BJ (cell line): ENCODE measurements around the gene SNAP91. TPM values are rescaled to one million over a fixed set of nuclear protein-coding genes. Genes with fewer than 3 reads are reported as not detected.
"Not testable (repeated sequence)": the region's sequence is repeated elsewhere in the genome, so short reads cannot be mapped to it uniquely, and the experiment has no call there.

Source experiments
- CTCF ChIA-PET: fragments of 350-600 bp; formaldehyde crosslinking; extraction: SDS; loops from one replicate; lab custom pipeline; 2021; ENCODE audit warnings: antibody characterized with exemption, inconsistent platforms; lab: Yijun Ruan, JAX
- POLR2A ChIA-PET: fragments of 300-600 bp; sonication (Branson Sonifier 250); formaldehyde crosslinking; extraction: SDS; loops from one replicate; lab custom pipeline; 2021; ENCODE audit warnings: antibody characterized with exemption; lab: Charles Lee
- DNase-seq: peaks from one replicate; pipeline ENCODE4 v3.0.0-alpha.2; 2011; ENCODE audit warnings: low read depth
- H3K27me3 ChIP-seq: 2 replicates; pipeline ENCODE4 v1.6.0; 2011; ENCODE audit warnings: low read length; ENCODE audit not compliant: control insufficient read depth, insufficient read depth
- H3K36me3 ChIP-seq: 2 replicates; pipeline ENCODE4 v1.5.1; 2011; ENCODE audit warnings: low read length; ENCODE audit not compliant: control insufficient read depth, insufficient read depth
- H3K4me3 ChIP-seq: 2 replicates; pipeline ENCODE4 v1.5.1; 2011; ENCODE audit warnings: low read depth, mild to moderate bottlenecking, control low read depth, low read length
- polyA plus RNA-seq: library from polyadenylated mRNA; depleted of rRNA; stranded (reverse); fragments of >200 nt; gene quantifications from 2 replicates; pipeline ENCODE4 v1.2.3, GENCODE V29; 2011
- TF ChIP-seq, protein P1 (sequence below): IDR thresholded peaks from 2 replicates; pipeline ENCODE4 v1.5.1; 2011; ENCODE audit warnings: low read depth, mild to moderate bottlenecking, control low read depth, inconsistent platforms, low read length, moderate library complexity; ENCODE audit not compliant: insufficient read depth

SNAP91 gene
- polyA plus RNA-seq, 1 experiment = not detected

DNA sequence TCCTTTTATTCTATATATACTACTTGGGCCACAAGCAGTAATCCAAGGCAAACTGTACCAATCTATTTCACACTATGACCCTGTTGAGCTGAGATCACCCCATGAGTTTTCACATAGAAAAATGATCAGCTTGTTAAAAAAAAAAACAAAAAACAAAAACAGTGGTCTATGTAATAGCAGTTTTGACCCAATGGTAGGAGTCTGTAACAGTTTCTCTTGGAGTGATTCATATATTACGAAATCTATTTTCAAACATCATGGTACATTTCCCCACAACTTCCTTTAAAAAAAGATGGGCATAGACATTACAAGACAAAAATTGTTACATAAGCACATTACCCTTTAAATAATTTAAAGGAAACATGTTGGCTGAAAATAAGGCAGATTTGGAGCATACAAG, 118.5 kb downstream of the SNAP91 start:
- CTCF ChIA-PET = no interaction called here
- Histone ChIP-seq H3K4me3 (no peak overlapping the region), H3K36me3 (no peaks in the 10 kb centered on the region), H3K27me3 (no peaks in the 10 kb centered on the region)
- DNase-seq = no peak
- TF ChIP-seq, protein P1, sequence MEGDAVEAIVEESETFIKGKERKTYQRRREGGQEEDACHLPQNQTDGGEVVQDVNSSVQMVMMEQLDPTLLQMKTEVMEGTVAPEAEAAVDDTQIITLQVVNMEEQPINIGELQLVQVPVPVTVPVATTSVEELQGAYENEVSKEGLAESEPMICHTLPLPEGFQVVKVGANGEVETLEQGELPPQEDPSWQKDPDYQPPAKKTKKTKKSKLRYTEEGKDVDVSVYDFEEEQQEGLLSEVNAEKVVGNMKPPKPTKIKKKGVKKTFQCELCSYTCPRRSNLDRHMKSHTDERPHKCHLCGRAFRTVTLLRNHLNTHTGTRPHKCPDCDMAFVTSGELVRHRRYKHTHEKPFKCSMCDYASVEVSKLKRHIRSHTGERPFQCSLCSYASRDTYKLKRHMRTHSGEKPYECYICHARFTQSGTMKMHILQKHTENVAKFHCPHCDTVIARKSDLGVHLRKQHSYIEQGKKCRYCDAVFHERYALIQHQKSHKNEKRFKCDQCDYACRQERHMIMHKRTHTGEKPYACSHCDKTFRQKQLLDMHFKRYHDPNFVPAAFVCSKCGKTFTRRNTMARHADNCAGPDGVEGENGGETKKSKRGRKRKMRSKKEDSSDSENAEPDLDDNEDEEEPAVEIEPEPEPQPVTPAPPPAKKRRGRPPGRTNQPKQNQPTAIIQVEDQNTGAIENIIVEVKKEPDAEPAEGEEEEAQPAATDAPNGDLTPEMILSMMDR = no peak
- POLR2A ChIA-PET = no interaction called here

DNA sequence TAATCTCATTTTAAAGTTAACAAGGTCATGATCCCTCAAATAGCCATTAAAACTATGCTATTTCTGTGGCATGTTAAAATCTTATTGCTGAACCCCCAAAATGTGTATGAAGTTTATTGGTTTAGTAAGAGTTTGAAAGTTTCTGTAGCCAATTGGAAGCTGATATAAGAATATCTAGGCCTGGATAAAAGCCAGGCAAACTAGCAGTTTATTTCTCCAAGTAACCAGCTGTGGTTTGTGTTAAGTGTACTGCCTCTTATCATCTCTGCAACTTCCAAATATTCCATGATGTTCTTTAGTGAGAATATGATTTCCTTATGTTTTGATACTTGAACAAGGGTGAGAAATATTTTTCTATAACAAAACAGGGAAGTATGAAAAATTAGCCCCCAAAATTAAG, 119.8 kb downstream of the SNAP91 start:
- Histone ChIP-seq H3K27me3 (no peaks in the 10 kb centered on the region), H3K4me3 (no peak overlapping the region), H3K36me3 (no peaks in the 10 kb centered on the region)
- POLR2A ChIA-PET = no interaction called here
- DNase-seq = no peak
- CTCF ChIA-PET = interaction anchor here (1.0 to 1.2 kb wide), 2 partner anchors 8 to 14 kb away, joined by 3 read pairs; no protein-coding TSS in a partner anchor
- TF ChIP-seq, protein P1 = no peak

DNA sequence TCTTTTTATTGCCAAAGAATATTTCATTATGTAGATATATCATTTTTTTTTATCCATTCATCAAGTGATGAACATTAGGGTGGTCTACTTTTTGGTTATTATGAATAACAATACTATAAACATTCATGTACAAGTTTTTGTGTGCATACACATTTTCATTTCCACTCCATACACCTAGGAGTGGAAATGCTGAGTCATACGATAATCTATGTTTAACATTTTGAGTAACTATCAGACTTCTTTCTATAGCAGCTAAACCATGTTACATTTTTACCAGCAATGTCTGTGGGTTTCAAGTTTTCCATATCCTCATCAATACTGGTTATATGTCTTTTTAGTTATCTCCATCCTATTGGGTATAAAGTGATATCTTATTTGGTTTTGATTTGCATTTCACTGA, 130.8 kb downstream of the SNAP91 start:
- TF ChIP-seq, protein P1 = no peak
- no peak overlapping the region for H3K4me3 ChIP-seq
- peaks cover 4% of the 10 kb centered on the region; the same call in 1 of the 2 replicates for H3K27me3 ChIP-seq
- ChIA-PET CTCF (no interaction called here), POLR2A (no interaction called here)
- no peaks in the 10 kb centered on the region for H3K36me3 ChIP-seq
- no peak for DNase-seq

DNA sequence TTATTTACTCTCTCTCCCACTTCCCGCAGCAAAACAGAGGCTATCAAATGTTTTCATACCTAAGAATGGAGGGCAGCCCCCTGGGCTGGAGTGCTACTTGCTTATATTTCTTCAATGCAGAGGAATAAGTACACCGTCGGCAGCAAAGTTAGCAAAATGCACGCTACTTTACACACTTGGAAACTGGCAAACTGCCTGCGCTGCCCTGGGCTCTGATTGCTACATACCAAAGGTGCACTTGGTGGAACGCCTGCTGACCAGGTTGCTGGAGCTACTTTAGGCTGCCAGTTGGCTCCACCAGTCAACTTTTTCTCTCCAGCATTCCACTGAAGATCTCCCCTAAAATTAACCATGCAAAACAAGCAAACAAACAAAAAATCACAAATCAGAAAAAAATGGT, 134.1 kb downstream of the SNAP91 start:
- DNase-seq = no peak
- Histone ChIP-seq H3K4me3 (no peak overlapping the region), H3K36me3 (no peaks in the 10 kb centered on the region), H3K27me3 (peaks cover 4% of the 10 kb centered on the region; the same call in 1 of the 2 replicates)
- CTCF ChIA-PET = no interaction called here
- POLR2A ChIA-PET = no interaction called here
- TF ChIP-seq, protein P1 = no peak

DNA sequence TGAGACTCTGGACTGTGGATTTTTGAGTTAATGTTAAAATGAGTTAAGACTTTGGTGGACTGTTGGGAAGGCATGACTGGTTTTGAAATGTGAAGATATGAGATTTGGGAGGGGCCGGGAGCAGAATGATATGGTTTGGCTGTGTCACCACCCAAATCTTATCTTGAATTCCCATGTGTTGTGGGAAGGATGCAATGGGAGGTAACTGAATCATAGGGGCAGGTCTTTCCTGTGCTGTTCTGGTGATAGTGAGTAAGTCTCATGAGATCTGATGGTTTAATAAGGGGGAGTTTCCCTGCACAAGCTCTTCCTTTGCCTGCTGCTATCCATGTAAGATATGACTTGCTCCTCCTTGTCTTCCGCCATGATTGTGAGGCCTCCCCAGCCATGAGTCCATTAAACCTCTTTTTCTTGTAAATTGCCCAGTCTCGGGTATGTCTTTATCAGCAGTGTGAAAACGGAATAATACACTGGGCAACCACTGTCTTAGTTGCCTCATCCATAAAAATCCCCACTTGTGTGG, 137.2 kb downstream of the SNAP91 start:
- DNase-seq, H3K4me3 ChIP-seq, H3K36me3 ChIP-seq, POLR2A ChIA-PET, CTCF ChIA-PET, H3K27me3 ChIP-seq: not testable (repeated sequence)

DNA sequence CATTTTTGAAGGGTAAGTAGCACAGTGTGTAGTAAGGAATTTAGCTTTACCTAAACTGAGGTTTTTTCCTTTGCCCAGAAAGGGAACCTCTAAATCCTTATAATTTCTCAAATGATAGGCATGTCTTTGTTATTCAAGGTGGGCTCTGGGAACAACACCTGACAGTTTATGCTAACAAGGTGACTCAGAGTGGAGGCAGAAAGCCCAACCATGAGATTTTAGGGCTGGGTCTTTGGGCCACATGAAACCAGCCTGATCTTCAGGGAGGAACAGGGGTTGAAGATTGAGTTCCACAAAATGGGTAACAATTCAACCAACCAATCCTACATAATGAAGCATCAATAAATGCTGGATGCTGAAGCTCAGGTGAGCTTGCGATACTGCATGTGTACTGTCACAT, 149.9 kb downstream of the SNAP91 start:
- no peaks in the 10 kb centered on the region for H3K36me3 ChIP-seq
- DNase-seq = no peak
- H3K27me3 ChIP-seq = no peaks in the 10 kb centered on the region
- CTCF ChIA-PET = no interaction called here
- TF ChIP-seq, protein P1 = no peak
- POLR2A ChIA-PET = no interaction called here
- no peak overlapping the region for H3K4me3 ChIP-seq
